ENCODE results near the gene C2orf49.
A peak's percentile ranks its signal among the peaks of the same experiment; 100 is the strongest.

The C2orf49 gene

DNA sequence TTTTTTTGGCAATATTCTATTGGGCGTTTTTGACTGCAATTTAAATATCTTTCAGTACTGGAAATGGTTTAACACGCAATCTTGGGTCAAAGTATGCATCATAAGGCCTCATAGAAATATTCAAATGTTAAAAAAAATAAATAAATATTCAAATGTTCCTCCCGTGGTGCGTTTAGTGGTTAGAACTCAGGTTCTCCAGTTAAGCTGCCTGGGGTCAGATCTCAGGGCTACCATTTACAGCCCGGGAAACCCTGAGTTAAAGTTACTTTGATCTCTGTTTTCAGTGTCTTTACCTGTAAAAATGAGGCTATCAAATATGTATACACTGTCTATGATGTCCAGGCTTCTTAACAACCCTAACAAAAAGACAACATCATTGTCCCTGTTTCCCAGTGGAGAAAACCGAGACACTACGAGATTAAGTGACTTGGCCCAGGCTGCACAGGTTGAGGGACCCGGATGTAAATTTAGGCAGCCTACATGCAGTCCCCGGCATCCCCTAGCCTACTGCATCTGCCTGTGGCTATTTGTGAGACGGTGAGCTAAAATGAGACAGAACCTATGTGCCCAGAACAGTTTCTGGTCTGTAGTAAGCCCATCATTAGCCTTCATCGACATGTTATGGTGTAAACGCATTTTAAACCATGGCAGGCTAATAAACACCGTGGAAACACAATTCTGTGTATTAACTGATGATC is 59.8 kb downstream of the C2orf49 start:
- TF ChIP-seq EZH2phosphoT487 (IDR thresholded peaks at IDR 0.05; ENCODE audit: low read depth), result no peak
- TF ChIP-seq, protein P1, sequence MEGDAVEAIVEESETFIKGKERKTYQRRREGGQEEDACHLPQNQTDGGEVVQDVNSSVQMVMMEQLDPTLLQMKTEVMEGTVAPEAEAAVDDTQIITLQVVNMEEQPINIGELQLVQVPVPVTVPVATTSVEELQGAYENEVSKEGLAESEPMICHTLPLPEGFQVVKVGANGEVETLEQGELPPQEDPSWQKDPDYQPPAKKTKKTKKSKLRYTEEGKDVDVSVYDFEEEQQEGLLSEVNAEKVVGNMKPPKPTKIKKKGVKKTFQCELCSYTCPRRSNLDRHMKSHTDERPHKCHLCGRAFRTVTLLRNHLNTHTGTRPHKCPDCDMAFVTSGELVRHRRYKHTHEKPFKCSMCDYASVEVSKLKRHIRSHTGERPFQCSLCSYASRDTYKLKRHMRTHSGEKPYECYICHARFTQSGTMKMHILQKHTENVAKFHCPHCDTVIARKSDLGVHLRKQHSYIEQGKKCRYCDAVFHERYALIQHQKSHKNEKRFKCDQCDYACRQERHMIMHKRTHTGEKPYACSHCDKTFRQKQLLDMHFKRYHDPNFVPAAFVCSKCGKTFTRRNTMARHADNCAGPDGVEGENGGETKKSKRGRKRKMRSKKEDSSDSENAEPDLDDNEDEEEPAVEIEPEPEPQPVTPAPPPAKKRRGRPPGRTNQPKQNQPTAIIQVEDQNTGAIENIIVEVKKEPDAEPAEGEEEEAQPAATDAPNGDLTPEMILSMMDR (IDR thresholded peaks at IDR 0.05; ENCODE audit: low read depth, low read length), result no peak
- H2AFZ ChIP-seq (ENCODE audit: low read depth, low read length), result no peak overlapping the region
- H3K9ac ChIP-seq (ENCODE audit: low read length), result no peak overlapping the region
- H3K4me3 ChIP-seq (ENCODE audit: low read length), result peak overlapping the region; percentile 93; the same call in 1 of the 2 replicates
- peaks cover 24% of the 10 kb centered on the region for H3K79me2 ChIP-seq (ENCODE audit: low read length)
- no peaks in the 10 kb centered on the region for H3K36me3 ChIP-seq (replicated peaks; ENCODE audit: low read depth, low read length)
- H3K4me1 ChIP-seq (ENCODE audit: low read length), result no peaks in the 10 kb centered on the region
- H3K27ac ChIP-seq (ENCODE audit: low read length), result no peak overlapping the region
- no peaks in the 10 kb centered on the region for H3K9me3 ChIP-seq (ENCODE audit: insufficient read depth, low read length)
- no peaks in the 10 kb centered on the region for H3K27me3 ChIP-seq (ENCODE audit: low read depth, low read length)
- no peaks in the 10 kb centered on the region for H4K20me1 ChIP-seq (ENCODE audit: insufficient read depth, low read length)
- peak overlapping the region; percentile 46 for H3K4me2 ChIP-seq (ENCODE audit: low read length)

DNA sequence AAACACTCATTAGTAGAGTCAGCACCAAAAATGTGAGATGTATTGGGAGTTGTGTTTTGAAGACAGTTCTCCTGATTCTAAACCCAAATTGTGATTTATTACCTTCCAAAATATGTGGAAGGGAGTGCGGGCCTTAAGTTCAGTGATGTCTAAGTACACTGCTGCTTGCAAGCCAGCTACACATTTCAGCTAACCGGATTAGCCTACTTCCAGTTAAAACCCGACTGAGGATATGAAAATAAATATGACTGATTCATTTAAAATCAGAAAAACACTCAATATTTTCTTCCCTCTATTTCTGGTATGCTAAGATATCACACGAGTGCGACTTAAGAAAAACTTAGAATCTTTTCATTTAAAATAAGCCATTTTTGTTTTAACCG is 60.6 kb downstream of the C2orf49 start:
- peak overlapping the region; percentile 90 for H3K9ac ChIP-seq (ENCODE audit: low read length)
- peak overlapping the region; percentile 93 for H3K4me3 ChIP-seq (ENCODE audit: low read length)
- H3K27ac ChIP-seq (ENCODE audit: low read length), result no peak overlapping the region
- peak overlapping the region; percentile 46 for H3K4me2 ChIP-seq (ENCODE audit: low read length)
- no peaks in the 10 kb centered on the region for H3K36me3 ChIP-seq (replicated peaks; ENCODE audit: low read depth, low read length)
- no peaks in the 10 kb centered on the region for H4K20me1 ChIP-seq (ENCODE audit: insufficient read depth, low read length)
- H2AFZ ChIP-seq (ENCODE audit: low read depth, low read length), result no peak overlapping the region
- peaks cover 24% of the 10 kb centered on the region for H3K79me2 ChIP-seq (ENCODE audit: low read length)
- no peaks in the 10 kb centered on the region for H3K4me1 ChIP-seq (ENCODE audit: low read length)
- TF ChIP-seq, protein P1 (IDR thresholded peaks at IDR 0.05; ENCODE audit: low read depth, low read length), result no peak
- no peak for TF ChIP-seq EZH2phosphoT487 (IDR thresholded peaks at IDR 0.05; ENCODE audit: low read depth)
- no peaks in the 10 kb centered on the region; the same call in 1 of the 2 replicates for H3K27me3 ChIP-seq (ENCODE audit: low read depth, low read length)
- H3K9me3 ChIP-seq (ENCODE audit: insufficient read depth, low read length), result no peaks in the 10 kb centered on the region

DNA sequence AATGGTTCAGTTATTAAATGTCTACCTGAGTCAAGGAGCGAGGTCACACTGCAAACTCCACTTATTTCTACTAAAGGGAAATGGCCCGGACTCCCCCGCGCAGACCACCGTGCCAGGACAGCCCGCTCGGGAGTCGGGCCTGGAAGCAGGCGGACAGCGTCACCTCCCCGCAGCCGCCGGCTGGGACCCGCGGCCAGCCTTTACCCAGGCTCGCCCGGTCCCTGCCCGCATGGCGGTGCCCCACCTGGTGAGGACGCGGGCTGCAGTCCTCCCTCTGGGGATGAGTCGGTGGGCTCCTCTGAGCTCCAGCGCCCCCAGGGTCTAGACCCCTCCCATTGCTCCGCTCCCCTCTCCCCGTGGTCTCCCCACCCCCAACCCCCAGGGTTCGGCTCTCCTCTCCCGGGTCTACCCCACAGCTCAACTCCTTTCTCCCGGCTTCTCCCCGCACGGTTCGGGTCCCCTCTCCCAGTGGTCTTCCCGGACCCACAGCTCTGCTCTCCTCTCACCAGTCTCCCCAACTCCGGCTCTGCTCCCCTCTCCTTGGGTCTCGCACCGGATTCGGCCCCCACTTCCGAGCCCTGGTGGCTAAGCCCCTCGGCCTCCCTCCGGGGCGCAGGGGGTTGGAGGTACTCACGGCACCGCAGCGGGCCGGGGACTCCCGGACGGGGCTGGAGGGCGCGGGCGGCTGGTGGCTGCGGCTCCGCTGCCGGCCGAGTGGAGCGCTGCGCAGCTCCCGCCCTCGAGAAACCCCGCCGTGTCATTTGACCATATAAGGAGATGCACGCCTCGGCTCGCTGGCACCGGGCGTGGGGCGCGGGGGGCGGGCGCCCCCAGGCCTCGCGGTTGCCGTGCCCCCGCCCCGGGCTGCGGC is 61.2 kb downstream of the C2orf49 start, which contains the start of gene FHL2:
TSS of gene FHL2 (minus strand) at position 716 of the 871 bp plus-strand sequence. CDS start 12,535 bp downstream, outside the sequence.
- H2AFZ ChIP-seq (ENCODE audit: low read depth, low read length), result no peak within 1 kb of the TSS
- no peaks in the 10 kb centered on the region; the same call in 1 of the 2 replicates for H3K27me3 ChIP-seq (ENCODE audit: low read depth, low read length)
- peak within 1 kb of the TSS; percentile 93 for H3K4me3 ChIP-seq (ENCODE audit: low read length)
- peak within 1 kb of the TSS; percentile 46 for H3K4me2 ChIP-seq (ENCODE audit: low read length)
- peak within 1 kb of the TSS; percentile 90 for H3K9ac ChIP-seq (ENCODE audit: low read length)
- no peaks in the 10 kb centered on the region for H3K9me3 ChIP-seq (ENCODE audit: insufficient read depth, low read length)
- no peaks in the 10 kb centered on the region for H4K20me1 ChIP-seq (ENCODE audit: insufficient read depth, low read length)
- TF ChIP-seq, protein P1 (IDR thresholded peaks at IDR 0.05; ENCODE audit: low read depth, low read length), result peak; percentile 11; the same call in 1 of the 2 replicates
- no peak for TF ChIP-seq EZH2phosphoT487 (IDR thresholded peaks at IDR 0.05; ENCODE audit: low read depth)
- H3K79me2 ChIP-seq (ENCODE audit: low read length), result peaks cover 24% of the 10 kb centered on the region
- H3K4me1 ChIP-seq (ENCODE audit: low read length), result no peaks in the 10 kb centered on the region
- H3K27ac ChIP-seq (ENCODE audit: low read length), result peak within 1 kb of the TSS; percentile 28
- no peaks in the 10 kb centered on the region for H3K36me3 ChIP-seq (replicated peaks; ENCODE audit: low read depth, low read length)
